ENCODE results near the gene RFXAP.
"Not testable (repeated sequence)": the region's sequence is repeated elsewhere in the genome, so short reads cannot be mapped to it uniquely, and the experiment has no call there.

RFXAP gene, protein sequence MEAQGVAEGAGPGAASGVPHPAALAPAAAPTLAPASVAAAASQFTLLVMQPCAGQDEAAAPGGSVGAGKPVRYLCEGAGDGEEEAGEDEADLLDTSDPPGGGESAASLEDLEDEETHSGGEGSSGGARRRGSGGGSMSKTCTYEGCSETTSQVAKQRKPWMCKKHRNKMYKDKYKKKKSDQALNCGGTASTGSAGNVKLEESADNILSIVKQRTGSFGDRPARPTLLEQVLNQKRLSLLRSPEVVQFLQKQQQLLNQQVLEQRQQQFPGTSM

DNA sequence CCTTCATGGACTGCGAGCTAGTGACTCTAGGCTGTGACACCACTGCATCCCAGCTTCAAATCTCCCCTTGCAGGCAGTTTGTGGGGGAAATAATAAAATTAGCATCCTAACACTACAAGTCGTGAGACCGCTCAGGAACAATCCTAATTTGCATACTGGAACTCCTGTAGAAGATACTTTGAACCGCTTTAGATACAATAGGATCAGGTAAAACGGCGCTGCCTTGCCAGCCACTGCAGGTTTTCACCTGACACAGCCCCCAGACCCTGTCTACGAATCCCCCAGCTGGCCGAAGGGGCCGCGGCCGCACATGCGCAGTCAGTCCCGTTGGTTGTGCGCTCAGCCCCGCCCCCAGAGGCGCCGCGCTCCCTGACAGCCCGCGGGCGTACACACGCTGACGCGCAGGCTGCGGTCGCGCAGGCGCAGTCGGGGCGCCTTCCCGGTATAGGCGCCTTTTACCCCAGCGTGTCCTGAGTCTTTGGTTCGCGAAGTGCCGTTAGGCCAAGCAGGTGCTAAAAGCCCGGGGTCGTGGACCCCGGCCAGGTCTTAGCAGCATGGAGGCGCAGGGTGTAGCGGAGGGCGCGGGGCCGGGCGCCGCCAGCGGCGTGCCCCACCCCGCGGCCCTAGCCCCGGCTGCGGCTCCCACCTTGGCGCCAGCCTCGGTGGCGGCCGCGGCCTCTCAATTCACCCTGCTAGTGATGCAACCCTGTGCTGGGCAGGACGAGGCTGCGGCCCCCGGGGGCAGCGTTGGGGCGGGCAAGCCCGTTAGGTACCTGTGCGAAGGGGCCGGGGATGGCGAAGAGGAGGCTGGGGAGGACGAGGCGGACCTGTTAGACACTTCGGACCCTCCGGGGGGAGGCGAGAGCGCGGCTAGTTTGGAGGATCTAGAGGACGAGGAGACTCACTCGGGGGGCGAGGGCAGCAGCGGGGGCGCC is at the start of gene RFXAP:
Gene RFXAP (plus strand): TSS at position 419 of the 935 bp plus-strand sequence. CDS start 136 bp downstream, at position 555.
- DNase-seq: peak; percentile 92 to 95
- TF ChIP-seq GATA1 (IDR thresholded peaks at IDR 0.05; ENCODE audit: low read depth, low read length): no peak
- TF ChIP-seq POLR2A (IDR thresholded peaks at IDR 0.05; ENCODE audit: low read length): peak; percentile 79

DNA sequence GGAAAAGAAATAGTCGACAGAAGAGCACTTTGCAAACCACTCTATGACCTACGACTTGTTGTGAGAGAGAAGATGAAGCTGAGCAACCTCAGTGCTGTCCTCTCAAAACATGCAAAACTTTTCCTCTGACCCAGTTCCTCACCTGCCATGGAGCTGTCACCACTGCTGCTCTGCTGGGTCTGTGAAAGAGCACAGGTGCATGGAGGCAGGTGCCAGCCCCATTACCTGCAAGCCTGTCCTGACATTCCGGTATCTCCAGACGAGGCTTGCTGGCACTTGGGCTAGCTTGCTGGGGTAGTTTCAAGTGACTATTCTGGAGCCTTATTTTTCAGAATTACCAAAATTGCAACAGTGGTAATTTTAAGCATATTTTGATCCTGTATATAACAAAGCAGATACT is 49.5 kb upstream of the RFXAP start:
- no peak for TF ChIP-seq POLR2A (IDR thresholded peaks at IDR 0.05; ENCODE audit: low read length)
- no peak for TF ChIP-seq GATA1 (IDR thresholded peaks at IDR 0.05; ENCODE audit: low read depth, low read length)
- no peak for DNase-seq

DNA sequence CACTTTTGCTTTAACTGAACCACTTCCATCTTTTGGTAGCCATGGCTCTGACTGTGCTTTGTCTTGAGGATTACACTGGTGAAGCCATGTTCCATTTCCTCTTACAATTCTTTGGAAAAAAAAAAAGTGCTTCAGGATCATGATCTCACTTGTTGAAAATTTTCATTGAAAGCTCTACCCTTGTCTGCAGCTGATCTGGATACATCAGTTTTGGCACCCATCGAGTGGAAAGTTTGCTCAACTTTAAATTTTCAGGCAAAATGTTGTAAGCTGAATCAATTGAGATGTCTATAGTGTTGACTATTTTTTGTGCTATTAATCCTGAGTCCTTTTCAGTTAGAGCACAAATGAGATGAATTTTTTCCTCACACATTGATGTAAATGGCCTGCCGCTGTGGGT is 48.3 kb upstream of the RFXAP start:
- TF ChIP-seq POLR2A (IDR thresholded peaks at IDR 0.05; ENCODE audit: low read length): no peak
- TF ChIP-seq GATA1 (IDR thresholded peaks at IDR 0.05; ENCODE audit: low read depth, low read length): no peak
- no peak for DNase-seq

DNA sequence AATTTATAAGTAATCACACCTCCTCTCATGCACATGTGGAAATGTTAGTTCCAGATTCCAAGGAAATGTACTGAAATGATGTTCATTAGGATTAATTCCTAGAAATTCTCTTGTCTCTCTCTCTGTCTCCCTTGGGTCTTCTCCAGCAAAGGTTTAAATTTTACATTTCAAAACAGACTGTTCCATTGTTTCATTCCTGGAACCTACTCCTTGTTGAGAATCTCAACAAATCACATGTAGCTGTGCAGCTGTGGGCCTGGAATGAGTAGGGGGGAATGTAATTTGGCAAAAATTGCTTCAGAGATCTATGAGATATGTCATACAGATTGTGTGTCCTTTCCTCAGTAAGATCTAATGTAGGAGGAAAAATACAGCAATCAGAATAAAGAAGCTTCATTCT is 46.2 kb upstream of the RFXAP start:
- DNase-seq: no peak
- TF ChIP-seq POLR2A (IDR thresholded peaks at IDR 0.05; ENCODE audit: low read length) (no peak), GATA1 (IDR thresholded peaks at IDR 0.05; ENCODE audit: low read depth, low read length) (no peak)

DNA sequence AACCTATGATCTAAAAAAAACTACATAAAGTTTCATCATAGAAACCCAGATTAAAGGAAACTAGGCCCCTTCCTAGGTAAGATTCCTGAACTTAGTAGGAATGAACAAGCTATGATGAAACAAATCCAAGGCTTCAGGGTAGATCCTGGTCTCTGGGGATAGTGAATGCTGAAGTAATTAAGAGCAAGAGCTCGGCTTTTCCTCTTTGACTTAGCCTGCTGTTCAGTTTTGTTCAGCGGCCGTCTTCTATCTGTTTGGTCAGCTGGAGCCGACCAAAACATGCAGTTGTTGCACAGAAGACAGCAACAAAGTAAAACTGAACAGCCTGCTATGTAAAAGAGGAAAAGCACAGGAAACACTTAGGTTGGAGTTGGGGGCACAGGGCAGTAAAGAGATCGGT is 44.1 kb upstream of the RFXAP start:
- TF ChIP-seq GATA1 (IDR thresholded peaks at IDR 0.05; ENCODE audit: low read depth, low read length) (no peak), POLR2A (IDR thresholded peaks at IDR 0.05; ENCODE audit: low read length) (no peak)

DNA sequence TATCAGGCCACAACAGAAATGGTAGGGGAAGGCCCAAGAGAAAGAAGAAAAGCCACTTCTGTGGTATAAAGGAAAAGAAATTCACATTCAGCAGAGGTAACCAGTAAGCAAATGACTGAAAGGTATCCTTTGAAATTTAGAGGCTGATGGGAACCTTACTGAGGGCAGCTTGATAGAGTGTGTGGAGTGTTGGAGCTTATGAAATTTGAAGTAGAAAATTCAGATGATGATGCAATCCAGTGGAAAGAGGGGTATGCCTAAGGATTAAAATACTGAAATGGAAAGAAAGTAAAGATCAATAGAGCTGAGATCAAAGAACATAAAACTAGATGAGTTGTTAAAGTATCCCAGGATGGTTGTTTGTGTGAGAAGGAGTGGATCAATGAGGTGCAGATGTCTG is 42.8 kb upstream of the RFXAP start:
- TF ChIP-seq GATA1 (IDR thresholded peaks at IDR 0.05; ENCODE audit: low read depth, low read length) (no peak), POLR2A (IDR thresholded peaks at IDR 0.05; ENCODE audit: low read length) (no peak)
- DNase-seq: no peak

More for the DNA sequence above, 44.1 kb upstream of the RFXAP start:
- no peak for DNase-seq

DNA sequence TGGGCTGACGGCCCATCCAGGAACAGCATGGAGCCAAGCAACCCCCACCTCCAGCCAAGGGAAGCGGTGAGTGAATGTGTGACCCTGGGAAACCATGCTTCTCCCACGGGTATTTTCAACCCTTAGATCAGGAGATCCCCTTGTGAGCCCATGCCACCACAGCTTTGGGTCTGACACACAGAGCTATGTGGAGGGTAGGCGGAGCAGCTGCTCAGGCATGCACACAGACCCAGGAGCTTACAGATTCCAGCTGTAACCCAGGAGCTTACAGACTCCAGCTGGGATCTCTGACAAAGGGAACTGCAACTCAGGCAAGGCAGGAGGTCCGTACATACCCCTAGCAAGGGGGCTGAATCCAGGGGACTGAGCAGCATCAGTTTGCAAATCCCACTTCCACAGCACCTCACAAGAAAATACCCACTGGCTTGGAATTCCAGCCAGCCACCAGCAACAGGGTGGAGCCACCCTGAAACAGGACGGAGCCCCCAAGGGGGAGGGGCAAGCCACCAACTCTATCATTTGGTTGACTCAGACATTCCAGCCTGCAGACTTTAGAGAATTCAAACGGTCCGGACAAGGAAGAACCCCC is 40.8 kb upstream of the RFXAP start:
- TF ChIP-seq GATA1 (IDR thresholded peaks at IDR 0.05; ENCODE audit: low read depth, low read length) (no peak), POLR2A (IDR thresholded peaks at IDR 0.05; ENCODE audit: low read length) (no peak)
- no peak for DNase-seq

DNA sequence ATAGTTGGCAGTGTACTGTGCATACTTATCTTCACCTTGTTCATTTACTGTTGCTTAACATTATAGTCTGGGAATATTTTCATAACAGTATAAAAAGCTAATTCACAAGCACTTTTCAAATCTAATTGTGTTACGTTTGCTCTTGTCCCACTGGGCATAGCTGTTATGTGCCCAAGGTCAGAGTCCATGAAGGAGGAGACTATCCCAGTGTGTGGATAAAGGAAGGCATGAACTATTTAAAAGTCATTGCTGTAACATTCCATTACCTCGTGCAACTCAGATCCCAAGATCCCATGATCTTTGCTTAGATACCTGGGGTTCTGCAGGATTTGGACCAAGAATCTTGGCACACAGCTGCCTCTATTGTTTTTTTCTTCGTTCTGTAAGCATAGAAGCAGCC is 35.1 kb upstream of the RFXAP start:
- TF ChIP-seq POLR2A (IDR thresholded peaks at IDR 0.05; ENCODE audit: low read length): no peak
- DNase-seq: no peak

DNA sequence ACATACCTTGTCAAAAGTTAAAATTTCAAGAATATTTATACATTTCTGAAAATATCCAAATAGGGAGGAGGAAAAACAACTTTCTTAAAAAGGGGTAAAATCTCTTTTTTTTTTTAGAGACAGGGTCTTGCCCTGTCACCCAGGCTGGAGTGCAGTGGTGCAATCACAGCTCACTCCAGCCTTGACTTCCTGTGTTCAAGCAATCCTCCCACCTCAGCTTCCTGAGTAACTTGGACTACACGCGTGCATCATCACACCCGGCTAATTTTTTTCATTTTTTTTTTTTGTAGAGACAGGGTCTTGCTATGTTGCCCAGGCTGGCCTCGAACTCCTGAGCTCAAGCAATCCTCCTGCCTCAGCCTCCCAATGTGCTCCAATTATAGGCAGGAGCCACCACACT is 32.8 kb upstream of the RFXAP start:
- DNase-seq: not testable (repeated sequence)

DNA sequence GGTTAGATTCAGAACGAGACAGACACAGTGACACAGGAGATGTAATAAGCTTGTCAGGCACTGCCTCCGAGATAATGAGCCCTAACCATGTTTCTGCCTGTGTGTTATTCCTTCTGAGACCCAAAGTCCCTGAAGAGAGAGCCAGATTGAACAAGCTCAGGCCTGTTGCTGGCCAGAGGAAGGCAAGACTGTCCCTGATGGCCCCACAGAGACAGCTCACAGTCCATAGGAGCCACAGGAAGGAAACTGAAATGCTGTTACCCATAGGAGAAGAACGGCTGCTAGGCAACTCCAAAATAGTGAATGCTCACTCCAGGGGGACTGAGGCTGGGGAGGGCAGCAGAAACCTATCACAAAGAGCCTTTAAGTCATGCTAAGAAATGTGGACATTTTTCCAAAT is 31.8 kb upstream of the RFXAP start:
- no peak for DNase-seq
- TF ChIP-seq POLR2A (IDR thresholded peaks at IDR 0.05; ENCODE audit: low read length) (no peak), GATA1 (IDR thresholded peaks at IDR 0.05; ENCODE audit: low read depth, low read length) (no peak)

DNA sequence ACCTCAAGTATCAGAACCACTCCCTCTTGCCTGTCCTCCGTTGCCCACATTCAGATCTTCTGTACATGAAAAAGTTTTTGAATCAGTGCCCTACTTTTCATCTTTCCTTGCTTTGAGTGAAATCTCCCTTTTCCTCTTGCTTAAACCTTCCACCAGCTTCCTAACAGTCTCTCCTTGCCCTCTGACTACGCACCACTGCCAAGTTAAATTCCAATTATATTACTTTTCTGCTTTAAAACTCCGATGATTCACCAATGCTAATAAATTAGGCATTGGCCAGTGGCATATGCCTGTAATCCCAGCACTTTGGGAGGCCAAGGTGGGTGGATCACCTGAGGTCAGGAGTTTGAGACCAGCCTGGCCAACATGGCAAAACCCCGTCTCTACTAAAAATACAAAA is 30.7 kb upstream of the RFXAP start:
- TF ChIP-seq GATA1 (IDR thresholded peaks at IDR 0.05; ENCODE audit: low read depth, low read length) (no peak), POLR2A (IDR thresholded peaks at IDR 0.05; ENCODE audit: low read length) (no peak)
- no peak for DNase-seq

DNA sequence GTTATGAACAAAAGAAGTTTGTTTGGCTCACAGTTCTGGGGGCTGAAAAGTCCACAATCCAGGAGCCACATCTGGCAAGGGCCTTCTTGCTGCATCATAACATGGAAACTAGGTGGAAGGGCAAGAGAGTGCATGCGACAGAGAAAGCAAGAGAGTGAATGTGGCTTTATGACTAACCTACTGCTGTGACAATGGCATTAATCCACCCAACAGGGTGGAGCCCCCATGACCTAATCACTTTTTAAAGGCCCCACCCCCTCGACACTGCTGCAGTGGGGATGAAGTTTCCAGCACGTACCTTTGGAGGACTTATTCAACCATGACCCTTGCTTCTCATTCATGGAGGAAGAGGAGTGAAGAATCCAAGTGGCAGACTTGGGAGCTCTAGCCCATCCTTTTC is 30.0 kb upstream of the RFXAP start:
- peak in 1 of 2 experiments; percentile 8 for DNase-seq
- TF ChIP-seq GATA1 (IDR thresholded peaks at IDR 0.05; ENCODE audit: low read depth, low read length) (no peak), POLR2A (IDR thresholded peaks at IDR 0.05; ENCODE audit: low read length) (no peak)

DNA sequence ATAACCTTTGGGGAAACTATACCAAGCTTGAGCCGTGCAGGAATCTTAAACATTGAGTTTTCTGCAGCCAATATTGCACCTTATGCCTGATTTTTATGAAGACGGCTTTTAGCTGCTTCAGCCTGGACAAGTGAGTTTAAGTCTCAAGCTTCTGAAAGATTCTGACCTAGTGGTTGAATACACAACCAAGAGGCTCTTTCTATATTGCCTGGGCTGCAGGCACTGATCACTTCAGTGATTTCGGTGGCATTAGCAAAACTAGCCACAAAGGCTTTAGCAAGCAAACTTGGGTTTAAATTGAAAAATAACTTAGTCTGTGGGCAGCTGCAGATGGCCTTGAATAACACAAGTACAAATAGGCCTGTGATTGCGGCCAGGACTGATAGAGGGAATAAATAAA is 29.3 kb upstream of the RFXAP start:
- no peak for DNase-seq
- TF ChIP-seq POLR2A (IDR thresholded peaks at IDR 0.05; ENCODE audit: low read length) (no peak), GATA1 (IDR thresholded peaks at IDR 0.05; ENCODE audit: low read depth, low read length) (no peak)

DNA sequence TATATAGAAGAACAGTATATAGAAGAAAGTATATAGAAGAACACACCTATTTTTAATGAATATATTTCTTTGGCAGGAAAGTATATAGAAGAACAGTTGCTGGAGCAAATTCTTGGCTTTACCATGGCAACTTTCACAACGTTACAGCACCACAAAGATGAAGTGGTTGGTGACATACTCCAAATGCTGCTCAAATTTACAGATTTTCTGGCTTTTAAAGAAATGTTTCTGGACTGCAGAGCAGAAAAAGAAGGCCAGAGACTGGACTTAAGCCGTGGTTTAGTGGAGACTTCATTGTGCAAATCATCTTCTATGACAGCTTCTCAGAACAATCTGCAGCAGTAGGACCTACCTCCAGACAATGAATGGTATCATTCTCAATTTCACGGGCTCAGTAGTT is 24.3 kb upstream of the RFXAP start:
- no peak for TF ChIP-seq POLR2A (IDR thresholded peaks at IDR 0.05; ENCODE audit: low read length)
- no peak for TF ChIP-seq GATA1 (IDR thresholded peaks at IDR 0.05; ENCODE audit: low read depth, low read length)
- no peak for DNase-seq
